ENCODE data around the gene KIRREL1.

The KIRREL1 gene

DNA sequence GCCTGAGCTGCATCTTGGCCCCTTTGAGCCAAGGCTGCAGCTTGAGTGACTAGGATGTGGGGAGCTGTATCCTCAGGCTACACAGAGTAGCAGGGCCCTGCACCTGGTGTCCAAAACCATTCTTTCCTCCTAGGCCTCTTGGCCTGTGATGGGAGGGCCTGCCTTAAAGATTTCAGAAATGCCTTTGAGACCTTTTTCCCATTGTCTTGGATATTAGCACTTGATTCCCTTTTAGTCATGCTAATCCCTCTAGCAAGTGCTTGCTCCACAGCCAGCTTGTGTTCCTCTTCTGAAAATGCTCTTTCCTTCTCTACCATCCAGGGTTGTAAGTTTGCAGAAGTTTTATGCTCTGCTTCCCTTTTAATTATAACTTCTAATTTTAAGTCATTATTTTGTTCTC is 21.7 kb upstream of the KIRREL1 start:
- DNase-seq (ENCODE audit: low read depth in 1 of 2, low spot score in 1 of 2) = no peak

GRCh38 chr1:157975228-157975950 is 18.1 kb upstream of the KIRREL1 start:
- DNase-seq (ENCODE audit: low read depth in 1 of 2, low spot score in 1 of 2) = no peak

DNA sequence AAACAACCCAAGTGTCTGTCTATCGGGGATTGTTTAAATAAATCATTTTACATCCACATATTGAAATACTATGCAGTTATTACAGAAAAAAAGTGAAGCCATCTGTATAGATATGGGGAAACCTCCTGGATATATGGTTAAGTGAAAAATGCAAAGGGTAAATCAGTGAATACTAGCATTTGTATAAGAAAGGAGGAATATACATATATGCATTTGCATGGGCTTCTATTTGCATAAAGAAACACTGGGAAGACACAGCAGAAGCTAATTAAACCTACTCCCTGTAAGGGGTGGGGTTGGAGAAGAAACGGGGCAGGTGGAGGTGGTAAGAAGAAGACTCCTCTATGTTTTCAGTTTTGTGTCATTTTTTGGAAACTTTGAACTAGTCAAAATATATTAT is 16.6 kb upstream of the KIRREL1 start:
- DNase-seq (ENCODE audit: low read depth in 1 of 2, low spot score in 1 of 2) = no peak

GRCh38 chr1:157978586-157979403 is 14.7 kb upstream of the KIRREL1 start:
- DNase-seq (ENCODE audit: low read depth in 1 of 2, low spot score in 1 of 2) = no peak

DNA sequence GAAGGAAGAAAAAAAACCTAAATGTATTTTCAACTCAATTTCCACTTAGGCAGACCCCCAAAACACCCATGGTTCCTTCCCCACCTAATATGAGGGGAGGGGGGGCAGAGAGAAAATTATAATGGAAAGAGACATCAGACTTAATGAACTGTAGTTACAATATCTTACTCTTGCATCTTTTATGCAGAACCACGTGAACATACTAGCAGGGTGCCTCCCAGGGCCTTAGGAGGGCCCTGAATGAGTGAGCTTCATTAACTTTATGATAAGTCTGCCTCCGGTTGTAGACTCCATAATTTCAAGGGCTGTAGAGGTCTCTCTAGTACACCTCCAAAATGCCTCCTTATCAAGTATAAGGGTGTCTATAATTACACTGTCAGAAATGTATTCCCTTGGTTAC is 11.3 kb upstream of the KIRREL1 start:
- no peak for DNase-seq (ENCODE audit: low read depth in 1 of 2, low spot score in 1 of 2)

DNA sequence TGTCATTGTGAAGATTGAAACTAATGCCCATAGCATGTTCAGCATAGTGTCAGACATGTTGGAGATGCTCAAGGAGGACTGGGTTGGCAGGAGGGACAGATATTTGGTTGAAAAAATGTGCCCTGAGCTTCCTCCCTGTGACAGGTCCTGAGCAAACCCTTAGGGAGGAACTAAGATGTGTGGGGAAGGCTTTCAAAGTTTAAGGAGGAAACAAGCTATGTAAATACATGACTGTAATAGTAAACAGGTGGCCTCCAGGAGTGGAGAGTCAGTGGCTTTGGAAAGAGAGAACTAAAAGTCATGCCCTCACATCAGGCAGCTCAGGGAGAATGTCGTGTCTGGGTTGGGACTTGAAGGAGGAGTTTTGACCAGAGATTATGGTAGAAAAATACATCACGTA is 9.7 kb upstream of the KIRREL1 start:
- no peak for DNase-seq (ENCODE audit: low read depth in 1 of 2, low spot score in 1 of 2)

GRCh38 chr1:157984469-157984868 is 9.0 kb upstream of the KIRREL1 start:
- DNase-seq (ENCODE audit: low read depth in 1 of 2, low spot score in 1 of 2) = no peak

DNA sequence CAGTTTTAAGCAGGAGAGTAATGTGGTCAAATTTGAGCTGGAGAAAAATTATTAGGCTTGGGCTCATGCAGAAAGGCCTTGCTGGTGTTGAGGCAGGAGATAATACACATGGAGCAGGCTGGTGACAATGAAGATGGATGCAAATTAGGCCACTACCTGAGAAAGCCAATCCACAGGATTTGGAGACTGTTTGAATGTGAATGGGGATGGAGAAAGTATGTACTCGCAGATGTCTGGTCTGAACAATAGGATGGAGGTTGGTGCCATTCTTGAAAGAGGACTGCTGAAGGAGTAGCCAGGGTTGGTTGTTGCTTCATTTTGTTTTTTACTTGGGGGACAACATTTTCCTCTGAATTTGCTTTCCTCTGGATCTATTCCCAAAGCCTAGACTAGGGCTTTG is 8.0 kb upstream of the KIRREL1 start:
- DNase-seq (ENCODE audit: low read depth in 1 of 2, low spot score in 1 of 2) = no peak

DNA sequence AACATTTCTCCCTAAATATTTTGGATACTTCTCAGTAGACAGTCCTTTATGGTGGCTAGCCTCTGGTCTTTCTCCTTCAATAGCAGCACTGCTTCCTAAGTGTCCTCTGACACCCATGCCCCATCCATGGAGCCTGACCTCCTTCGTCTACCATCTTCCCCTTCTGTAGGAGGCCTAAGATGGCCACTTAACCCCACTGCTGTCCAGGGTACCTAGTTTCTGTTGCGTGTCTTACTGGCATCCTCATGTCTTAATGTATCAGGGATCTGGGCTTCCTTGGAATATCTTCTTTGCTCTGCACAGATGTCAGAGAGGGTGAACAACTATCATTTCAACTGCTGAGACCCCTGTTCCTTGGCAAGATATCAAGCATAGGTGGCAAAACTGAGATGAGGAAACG is 5.4 kb upstream of the KIRREL1 start:
- no peak for DNase-seq (ENCODE audit: low read depth in 1 of 2, low spot score in 1 of 2)

DNA sequence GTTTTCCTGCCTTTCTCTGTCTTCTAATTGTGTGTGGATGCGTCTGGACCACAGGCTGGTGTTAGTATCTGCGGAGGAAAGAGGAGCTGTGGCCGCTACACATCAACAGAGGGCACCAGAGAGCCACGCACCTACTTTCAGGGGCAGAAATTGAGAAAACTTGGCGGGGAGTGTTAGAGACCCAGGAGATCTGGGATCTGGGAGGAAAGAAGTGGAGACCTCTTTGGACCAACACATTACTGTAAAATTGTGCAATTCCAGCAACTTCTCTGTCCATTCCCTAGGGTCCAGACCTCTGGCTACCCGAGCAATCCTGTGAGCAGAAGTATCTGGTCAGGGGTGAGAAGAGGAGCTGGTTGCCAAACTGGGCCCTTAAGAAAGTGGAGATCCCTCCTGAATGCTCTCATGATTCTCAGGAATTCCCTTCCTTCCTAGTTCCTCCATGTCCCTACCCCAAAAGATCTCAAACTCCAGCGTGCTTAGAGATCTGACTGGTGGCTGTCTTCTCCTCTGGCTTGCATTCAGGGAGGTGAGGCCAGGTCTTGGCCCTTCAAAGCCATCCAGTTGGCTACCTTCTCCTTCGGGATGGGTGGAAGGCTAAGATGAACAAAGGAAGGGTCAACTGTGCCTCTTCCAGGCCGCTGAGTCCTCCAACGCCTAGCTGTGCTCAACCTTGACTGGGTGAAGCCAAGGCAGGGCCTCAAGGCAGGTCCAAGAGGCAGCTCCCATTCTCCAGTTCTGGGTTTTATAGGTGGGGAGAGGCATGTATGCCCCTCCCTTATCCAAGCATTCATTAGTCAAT is 1.2 kb upstream of the KIRREL1 start:
- DNase-seq (ENCODE audit: low read depth in 1 of 2, low spot score in 1 of 2) = peak; percentile 16 to 32

DNA sequence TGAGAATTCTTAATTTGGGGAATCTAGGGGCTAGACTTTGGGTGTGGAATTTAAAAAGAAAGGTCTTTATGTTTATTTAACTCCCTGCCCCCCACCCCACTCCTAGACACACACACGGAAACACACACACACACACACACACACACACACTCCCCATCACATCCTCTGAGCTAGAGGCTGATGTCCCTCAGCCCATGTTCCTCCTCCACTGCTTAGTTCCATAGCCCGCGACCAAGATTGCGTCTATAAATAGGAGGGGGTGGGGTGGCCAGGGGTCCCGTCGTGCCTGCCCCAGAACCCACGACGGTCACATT is 655 bp upstream of the KIRREL1 start:
- no peak for DNase-seq (ENCODE audit: low read depth in 1 of 2, low spot score in 1 of 2)

DNA sequence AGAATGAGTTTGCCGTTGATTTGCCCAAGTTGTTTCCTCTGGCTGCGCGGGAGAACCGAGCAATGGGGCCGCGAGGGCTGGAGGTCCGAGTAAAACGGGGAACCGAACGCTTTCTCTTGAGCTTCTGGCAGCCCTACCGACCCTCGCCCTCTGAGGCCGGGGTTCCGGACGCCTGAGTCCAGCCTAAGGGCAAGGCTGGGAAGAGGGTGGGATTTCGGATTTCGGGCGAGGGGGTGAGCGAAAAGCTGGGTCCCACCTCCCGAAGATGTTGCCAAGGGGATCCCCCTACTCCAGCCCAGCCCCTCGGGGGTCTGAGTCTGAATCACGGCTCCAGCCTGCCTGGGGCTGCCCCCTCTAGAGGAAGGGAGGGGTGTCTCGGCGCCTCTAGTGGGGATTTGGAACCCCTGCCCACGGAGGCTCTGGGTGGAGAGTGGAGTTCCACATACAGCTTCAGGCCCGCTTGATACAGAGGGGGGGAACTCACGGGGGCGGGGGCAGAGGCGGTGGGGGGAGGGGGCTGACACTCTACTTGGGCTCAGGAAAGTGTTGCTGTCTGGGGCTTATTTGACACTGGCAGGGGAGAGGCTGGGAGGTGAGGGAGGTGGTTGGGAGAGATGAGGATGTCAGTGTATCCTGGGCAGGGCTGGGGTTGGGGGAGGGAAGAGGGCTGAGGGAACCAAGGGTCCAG is 617 bp downstream of the KIRREL1 start:
- DNase-seq (ENCODE audit: low read depth in 1 of 2, low spot score in 1 of 2) = no peak

DNA sequence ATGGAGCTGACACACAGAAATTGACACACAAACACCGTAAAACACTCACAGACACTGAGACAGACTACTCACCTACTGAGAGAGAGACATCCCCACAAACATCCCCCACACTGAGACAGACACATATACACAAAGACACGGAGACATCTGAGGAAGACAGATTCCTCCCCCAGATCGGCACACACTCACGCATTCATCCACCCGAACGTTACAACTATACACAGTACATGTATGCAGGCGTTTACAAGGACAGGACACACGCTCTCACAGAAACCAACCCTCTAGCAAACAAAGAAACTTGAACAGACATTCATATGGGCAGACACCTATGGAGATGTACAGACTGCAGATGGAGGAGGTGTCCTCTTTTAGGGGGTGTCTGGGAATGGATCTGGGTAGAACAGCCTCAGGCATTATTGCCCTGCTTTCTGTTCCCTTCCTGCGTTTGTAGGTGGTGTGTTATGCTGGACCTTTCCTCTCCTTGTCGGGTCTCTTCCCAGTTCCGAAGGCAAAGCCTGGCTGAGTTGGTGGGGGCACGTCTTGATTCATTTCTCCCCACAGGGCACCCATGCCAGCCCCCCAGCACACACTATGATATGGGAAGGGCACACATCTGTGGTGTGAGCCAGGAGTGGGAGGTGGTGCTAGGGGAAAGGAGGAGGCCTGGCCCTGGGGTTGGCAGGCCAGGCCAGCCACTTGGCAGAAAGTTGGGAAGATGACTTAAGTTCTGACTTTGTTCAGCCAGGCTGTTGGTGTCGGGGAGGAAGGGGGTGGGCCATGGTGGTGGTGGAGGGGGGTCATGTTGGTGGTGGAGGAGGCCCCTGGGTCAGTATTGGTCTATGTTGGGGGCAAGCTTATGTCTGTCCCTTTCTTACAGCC is 1.5 kb downstream of the KIRREL1 start:
- DNase-seq (ENCODE audit: low read depth in 1 of 2, low spot score in 1 of 2) = no peak

- no peak for DNase-seq (ENCODE audit: low read depth in 1 of 2, low spot score in 1 of 2)
Observed at GRCh38 chr1:157995583-157996169, 2.2 kb downstream of the KIRREL1 start.

- no peak for DNase-seq (ENCODE audit: low read depth in 1 of 2, low spot score in 1 of 2)
Observed at GRCh38 chr1:157996433-157996832, 3.0 kb downstream of the KIRREL1 start.

DNA sequence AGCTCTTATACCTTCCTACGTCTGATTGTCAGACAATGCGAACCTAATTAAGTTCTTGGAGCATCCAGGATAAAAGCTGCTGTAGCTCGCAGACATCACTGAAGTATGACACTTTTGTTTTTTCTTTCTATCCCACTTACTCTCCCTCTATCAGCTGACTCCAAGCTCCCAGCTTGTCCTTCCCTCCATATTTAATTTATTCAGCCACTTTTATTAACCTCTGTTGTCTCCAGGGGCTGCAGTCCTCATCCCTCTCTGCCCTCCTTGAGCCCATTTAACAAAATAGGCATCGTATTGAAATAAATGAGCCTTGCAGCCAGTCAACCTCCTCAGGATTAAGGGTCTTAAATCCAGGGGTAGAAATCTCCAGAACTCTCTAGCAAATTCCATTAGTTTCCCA is 7.1 kb downstream of the KIRREL1 start:
- DNase-seq (ENCODE audit: low read depth in 1 of 2, low spot score in 1 of 2) = no peak

DNA sequence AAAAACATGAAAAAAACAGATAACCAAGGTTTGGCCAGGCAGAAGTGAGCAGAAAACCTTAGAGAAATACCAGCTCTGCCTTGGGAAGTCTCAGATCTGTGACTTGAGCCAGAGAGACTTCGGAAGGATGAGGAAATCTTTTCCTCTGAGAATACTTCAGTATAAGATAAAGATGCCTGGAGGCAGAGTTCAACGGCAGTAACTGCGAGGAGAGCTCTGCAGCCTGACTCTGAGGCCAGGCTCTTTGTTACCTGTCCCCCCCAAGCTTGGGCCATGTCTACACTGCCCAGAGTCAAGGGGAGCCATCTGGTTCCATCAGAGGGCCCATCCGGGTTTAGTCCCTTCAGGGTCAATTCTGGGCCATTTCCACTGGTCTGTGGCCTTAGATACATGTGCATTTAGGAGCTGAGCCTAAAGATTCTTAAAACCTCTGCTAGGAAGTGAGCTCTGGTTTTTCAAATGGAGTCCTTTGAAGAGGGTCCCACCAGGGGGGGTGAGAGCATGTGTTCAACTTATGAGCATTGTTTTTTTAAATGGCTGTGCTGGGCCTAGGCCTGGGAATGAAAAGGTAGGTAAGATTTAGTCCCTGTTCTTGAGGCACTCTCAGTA is 8.7 kb downstream of the KIRREL1 start:
- DNase-seq (ENCODE audit: low read depth in 1 of 2, low spot score in 1 of 2) = no peak

DNA sequence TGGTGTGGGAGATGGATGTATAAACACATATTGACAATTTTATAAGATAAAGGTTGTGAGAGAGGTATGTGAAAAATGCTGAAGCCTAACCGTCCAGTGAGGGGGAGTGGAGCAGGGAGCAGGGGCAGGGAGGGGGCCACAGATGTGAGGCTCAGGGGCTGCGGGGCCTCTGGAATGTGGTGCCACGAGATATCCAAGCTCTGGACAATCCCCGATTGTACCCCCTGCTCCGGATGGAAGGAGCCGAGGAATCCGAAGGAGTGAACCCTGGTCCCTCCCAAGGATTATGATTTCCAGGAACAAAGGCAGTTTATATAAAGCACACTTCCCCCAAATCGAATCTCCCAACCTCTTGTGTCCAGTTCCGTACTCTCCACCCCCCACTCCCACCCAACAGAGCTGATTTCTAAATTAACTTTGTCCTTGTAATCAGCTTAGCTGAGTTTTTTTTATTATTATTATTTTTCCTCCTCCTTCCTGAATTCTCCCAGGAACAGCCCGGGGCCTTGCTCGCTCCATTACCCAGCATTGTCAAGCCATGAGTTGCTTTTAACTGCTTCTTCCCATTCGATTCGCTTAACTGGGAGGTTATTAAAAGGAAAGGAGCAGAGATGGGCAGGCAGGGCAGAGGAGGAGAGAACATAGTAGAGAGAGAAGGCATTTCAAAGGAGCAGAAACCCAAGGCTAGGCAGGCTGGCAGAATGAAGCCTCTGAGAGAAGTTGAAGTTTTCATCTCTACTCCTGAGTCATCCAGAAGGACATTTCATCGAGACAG is 9.4 kb downstream of the KIRREL1 start:
- DNase-seq (ENCODE audit: low read depth in 1 of 2, low spot score in 1 of 2) = no peak

DNA sequence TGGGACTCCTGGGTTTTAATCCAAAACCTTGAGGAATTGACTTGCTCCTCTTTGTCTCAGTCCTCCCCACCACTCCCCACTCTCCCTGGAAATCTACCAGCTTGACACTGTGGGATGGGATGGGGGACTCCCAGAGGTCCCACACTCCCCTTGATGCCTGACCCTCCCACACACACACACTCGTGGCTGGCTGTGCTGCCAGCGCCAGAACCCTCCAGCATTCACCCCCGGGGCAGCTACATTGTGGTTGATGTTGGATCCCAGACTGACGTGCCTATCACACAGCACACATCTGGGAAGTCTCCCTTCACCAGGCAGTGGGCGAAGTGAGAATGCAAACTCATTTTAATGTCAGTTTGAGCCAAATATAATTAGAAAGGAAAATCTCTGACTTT is 10.0 kb downstream of the KIRREL1 start:
- DNase-seq (ENCODE audit: low read depth in 1 of 2, low spot score in 1 of 2) = no peak
